HEK293 (cell line): Measurements from ENCODE around the gene FAM193B.

Experiments used
- BCL11B ChIP-seq: fragments of 450-650 bp; formaldehyde crosslinking; IDR thresholded peaks from 2 replicates; pipeline ENCODE4 v1.5.1; 2016; ENCODE audit warnings: low read depth, missing biosample characterization, missing genetic modification characterization
- BCL6B ChIP-seq: fragments of 450-650 bp; formaldehyde crosslinking; IDR thresholded peaks from 2 replicates; pipeline ENCODE4 v1.5.1; 2017; ENCODE audit warnings: missing biosample characterization, missing genetic modification characterization
- FEZF1 ChIP-seq: fragments of 450-650 bp; formaldehyde crosslinking; IDR thresholded peaks from 2 replicates; pipeline ENCODE4 v1.5.1; 2016; ENCODE audit warnings: missing biosample characterization, missing genetic modification characterization
- GLI4 ChIP-seq: fragments of 450-650 bp; formaldehyde crosslinking; IDR thresholded peaks from 2 replicates; pipeline ENCODE4 v1.5.1; 2016; ENCODE audit warnings: missing biosample characterization, missing genetic modification characterization
- GLIS1 ChIP-seq: fragments of 450-650 bp; formaldehyde crosslinking; IDR thresholded peaks from 2 replicates; pipeline ENCODE4 v1.5.1; 2016; ENCODE audit warnings: missing biosample characterization, missing genetic modification characterization
- HOXA7 ChIP-seq: sonication (generic); formaldehyde crosslinking; IDR thresholded peaks from 2 replicates; pipeline ENCODE4 v1.8.1; 2022; ENCODE audit warnings: missing genetic modification reagents, borderline replicate concordance
- INSM2 ChIP-seq: fragments of 450-650 bp; formaldehyde crosslinking; IDR thresholded peaks from 2 replicates; pipeline ENCODE4 v1.5.1; 2016; ENCODE audit warnings: missing biosample characterization, missing genetic modification characterization
- MZF1 ChIP-seq: fragments of 450-650 bp; formaldehyde crosslinking; IDR thresholded peaks from 2 replicates; pipeline ENCODE4 v1.5.1; 2017; ENCODE audit warnings: missing biosample characterization, missing genetic modification characterization, borderline replicate concordance
- OSR2 ChIP-seq: fragments of 450-650 bp; formaldehyde crosslinking; IDR thresholded peaks from 2 replicates; pipeline ENCODE4 v1.5.1; 2016; ENCODE audit warnings: missing biosample characterization, missing genetic modification characterization
- PBX3 ChIP-seq: sonication (generic); formaldehyde crosslinking; IDR thresholded peaks from 2 replicates; pipeline ENCODE4 v1.8.1; 2022; ENCODE audit warnings: mild to moderate bottlenecking, moderate library complexity, missing genetic modification reagents
- PRDM1 ChIP-seq: fragments of 450-650 bp; formaldehyde crosslinking; IDR thresholded peaks from 2 replicates; pipeline ENCODE4; 2016; ENCODE audit warnings: missing biosample characterization, missing genetic modification characterization
- SCRT1 ChIP-seq: fragments of 450-650 bp; formaldehyde crosslinking; IDR thresholded peaks from 2 replicates; pipeline ENCODE4 v1.5.1; 2016; ENCODE audit warnings: missing biosample characterization, missing genetic modification characterization, borderline replicate concordance
- SETDB1 ChIP-seq: IDR thresholded peaks from one replicate; pipeline ENCODE4 v1.6.1; 2017; ENCODE audit warnings: mild to moderate bottlenecking, low read length, moderate library complexity, mixed read lengths; ENCODE audit not compliant: insufficient read length
- ZBTB48 ChIP-seq: fragments of 450-650 bp; formaldehyde crosslinking; IDR thresholded peaks from 2 replicates; pipeline ENCODE4 v1.5.1; 2016; ENCODE audit warnings: missing biosample characterization, missing genetic modification characterization
- ZEB2 ChIP-seq: fragments of 450-650 bp; formaldehyde crosslinking; IDR thresholded peaks from 2 replicates; pipeline ENCODE4 v1.5.1; 2016; ENCODE audit warnings: missing biosample characterization, missing genetic modification characterization
- ZFP37 ChIP-seq: fragments of 450-650 bp; formaldehyde crosslinking; IDR thresholded peaks from 2 replicates; pipeline ENCODE4 v1.5.1; 2016; ENCODE audit warnings: missing biosample characterization, missing genetic modification characterization
- ZFP41 ChIP-seq: fragments of 450-650 bp; formaldehyde crosslinking; IDR thresholded peaks from 2 replicates; pipeline ENCODE4 v1.5.1; 2016; ENCODE audit warnings: missing biosample characterization, missing genetic modification characterization, borderline replicate concordance
- ZNF138 ChIP-seq: fragments of 450-650 bp; formaldehyde crosslinking; IDR thresholded peaks from 2 replicates; pipeline ENCODE4 v1.5.1; 2016; ENCODE audit warnings: missing biosample characterization, missing genetic modification characterization, borderline replicate concordance
- ZNF155 ChIP-seq: fragments of 450-650 bp; formaldehyde crosslinking; IDR thresholded peaks from 2 replicates; pipeline ENCODE4 v1.5.1; 2016; ENCODE audit warnings: missing biosample characterization, missing genetic modification characterization
- ZNF174 ChIP-seq: fragments of 450-650 bp; formaldehyde crosslinking; IDR thresholded peaks from 2 replicates; pipeline ENCODE4 v1.5.0; 2017; ENCODE audit warnings: missing biosample characterization, mild to moderate bottlenecking, missing genetic modification characterization
- ZNF214 ChIP-seq: fragments of 450-650 bp; formaldehyde crosslinking; IDR thresholded peaks from 2 replicates; pipeline ENCODE4 v1.5.1; 2017; ENCODE audit warnings: missing biosample characterization, mild to moderate bottlenecking, missing genetic modification characterization, borderline replicate concordance
- ZNF266 ChIP-seq: fragments of 450-650 bp; formaldehyde crosslinking; IDR thresholded peaks from 2 replicates; pipeline ENCODE4 v1.5.1; 2016; ENCODE audit warnings: missing biosample characterization, missing genetic modification characterization, low read depth
- ZNF280D ChIP-seq: fragments of 450-650 bp; formaldehyde crosslinking; IDR thresholded peaks from 2 replicates; pipeline ENCODE4 v1.5.1; 2016; ENCODE audit warnings: missing biosample characterization, missing genetic modification characterization
- ZNF416 ChIP-seq: fragments of 450-650 bp; formaldehyde crosslinking; IDR thresholded peaks from 2 replicates; pipeline ENCODE4 v1.5.1; 2016; ENCODE audit warnings: missing biosample characterization, missing genetic modification characterization
- ZNF423 ChIP-seq: fragments of 450-650 bp; formaldehyde crosslinking; IDR thresholded peaks from 2 replicates; pipeline ENCODE4 v1.5.1; 2016; ENCODE audit warnings: missing biosample characterization, missing genetic modification characterization
- ZNF426 ChIP-seq: fragments of 450-650 bp; formaldehyde crosslinking; IDR thresholded peaks from 2 replicates; pipeline ENCODE4 v1.5.1; 2017; ENCODE audit warnings: missing biosample characterization, missing genetic modification characterization, mild to moderate bottlenecking, inconsistent platforms, moderate library complexity
- ZNF621 ChIP-seq: fragments of 450-650 bp; formaldehyde crosslinking; IDR thresholded peaks from 2 replicates; pipeline ENCODE4 v1.5.1; 2017; ENCODE audit warnings: missing biosample characterization, missing genetic modification characterization
- ZNF791 ChIP-seq: fragments of 450-650 bp; formaldehyde crosslinking; IDR thresholded peaks from 2 replicates; pipeline ENCODE4 v1.5.1; 2016; ENCODE audit warnings: missing biosample characterization, missing genetic modification characterization
- ZNF837 ChIP-seq: fragments of 450-650 bp; formaldehyde crosslinking; IDR thresholded peaks from 2 replicates; pipeline ENCODE4 v1.5.1; 2016; ENCODE audit warnings: missing biosample characterization, missing genetic modification characterization
- ZNF843 ChIP-seq: fragments of 450-650 bp; formaldehyde crosslinking; IDR thresholded peaks from 2 replicates; pipeline ENCODE4 v1.5.1; 2016; ENCODE audit warnings: missing biosample characterization, missing genetic modification characterization
- ZSCAN4 ChIP-seq: fragments of 450-650 bp; formaldehyde crosslinking; IDR thresholded peaks from 2 replicates; pipeline ENCODE4 v1.5.1; 2017; ENCODE audit warnings: missing biosample characterization, missing genetic modification characterization

FAM193B gene

GRCh38 chr5:177516601-177517568 is 37.5 kb downstream of the FAM193B start, which contains the start of gene DDX41 (continued):
- TF ChIP-seq ZFP41 (tag by site-specific recombination), result no peak
- TF ChIP-seq ZNF423 (tag by site-specific recombination), result no peak
- TF ChIP-seq ZNF843 (tag by site-specific recombination), result peak; percentile 61
- TF ChIP-seq OSR2, result no peak; the same call in 1 of the 2 replicates
- TF ChIP-seq ZBTB48 (tag by site-specific recombination), result peak; percentile 41; the same call in 1 of the 2 replicates
- TF ChIP-seq GLI4 (tag by site-specific recombination), result no peak
- no peak for TF ChIP-seq PRDM1 (tag by site-specific recombination)
- TF ChIP-seq GLIS1 (tag by site-specific recombination), result peak; percentile 95
- TF ChIP-seq ZNF266 (tag by site-specific recombination), result no peak
- no peak for TF ChIP-seq ZNF138 (tag by site-specific recombination)
- no peak for TF ChIP-seq ZNF621 (tag by site-specific recombination)
- no peak for TF ChIP-seq ZNF416 (tag by site-specific recombination)
- no peak for TF ChIP-seq BCL11B (tag by site-specific recombination)
- no peak; the same call in 1 of the 2 replicates for TF ChIP-seq ZSCAN4 (tag by site-specific recombination)
- no peak; the same call in 1 of the 2 replicates for TF ChIP-seq SCRT1 (tag by site-specific recombination)
- no peak for TF ChIP-seq ZNF174
- no peak for TF ChIP-seq SETDB1
- no peak for TF ChIP-seq ZNF426
- TF ChIP-seq ZFP37 (tag by site-specific recombination), result peak; percentile 72
- TF ChIP-seq FEZF1 (tag by site-specific recombination), result no peak
- no peak for TF ChIP-seq ZNF214 (tag by site-specific recombination)
- TF ChIP-seq BCL6B (tag by site-specific recombination), result no peak
- TF ChIP-seq HOXA7 (CRISPR knock-in tag), result no peak
- 0 out of 2 replicates have a peak, but pooled peaks have one; percentile 32 for TF ChIP-seq ZNF837
- TF ChIP-seq MZF1 (tag by site-specific recombination), result no peak
- no peak for TF ChIP-seq ZNF155 (tag by site-specific recombination)
- no peak; the same call in 1 of the 2 replicates for TF ChIP-seq PBX3 (CRISPR knock-in tag)
- peak; percentile 98 for TF ChIP-seq ZEB2 (tag by site-specific recombination)
- TF ChIP-seq INSM2 (tag by site-specific recombination), result peak; percentile 90
- TF ChIP-seq ZNF791 (tag by site-specific recombination), result no peak
- no peak for TF ChIP-seq ZNF280D (tag by site-specific recombination)
